Measurements from ENCODE around the gene RPL3.
A peak's percentile ranks its signal among the peaks of the same experiment; 100 is the strongest.

Gene RPL3

DNA sequence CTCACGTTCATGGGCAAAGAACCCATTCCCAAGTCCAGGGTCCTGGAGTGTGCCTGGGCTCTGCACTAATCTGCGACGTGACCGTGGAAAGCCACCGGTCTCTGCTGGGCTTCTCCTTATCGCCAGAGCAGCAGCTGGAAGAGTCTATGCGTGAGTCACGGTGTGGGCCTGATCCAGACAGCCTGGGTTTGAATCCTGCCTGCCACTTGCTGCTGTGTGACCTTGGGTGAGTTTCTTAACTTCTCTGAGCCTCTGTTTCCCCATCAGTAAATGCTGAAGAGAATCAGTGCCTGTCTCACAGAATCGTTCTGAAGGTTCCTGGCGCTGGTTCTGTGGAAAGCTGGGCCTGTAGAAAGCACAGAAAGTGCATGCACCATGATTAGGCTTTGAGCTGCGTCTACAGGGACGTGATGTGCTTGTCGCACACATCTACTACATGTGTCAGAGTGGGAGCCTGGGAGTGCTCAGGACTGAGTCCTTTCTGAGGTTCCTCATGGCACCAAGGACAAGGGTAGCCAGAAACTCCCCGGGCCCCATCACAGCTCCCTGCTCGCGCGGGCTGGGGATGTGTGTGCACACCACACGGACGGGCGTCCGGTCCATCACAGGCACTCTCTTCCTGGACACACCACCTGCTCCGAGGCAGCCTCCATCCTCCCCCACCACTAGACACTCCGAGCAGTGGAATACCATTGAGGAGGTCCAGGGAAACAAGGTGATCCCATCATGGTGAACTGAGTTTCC, 54.1 kb downstream of the RPL3 start:
- no peak for DNase-seq

DNA sequence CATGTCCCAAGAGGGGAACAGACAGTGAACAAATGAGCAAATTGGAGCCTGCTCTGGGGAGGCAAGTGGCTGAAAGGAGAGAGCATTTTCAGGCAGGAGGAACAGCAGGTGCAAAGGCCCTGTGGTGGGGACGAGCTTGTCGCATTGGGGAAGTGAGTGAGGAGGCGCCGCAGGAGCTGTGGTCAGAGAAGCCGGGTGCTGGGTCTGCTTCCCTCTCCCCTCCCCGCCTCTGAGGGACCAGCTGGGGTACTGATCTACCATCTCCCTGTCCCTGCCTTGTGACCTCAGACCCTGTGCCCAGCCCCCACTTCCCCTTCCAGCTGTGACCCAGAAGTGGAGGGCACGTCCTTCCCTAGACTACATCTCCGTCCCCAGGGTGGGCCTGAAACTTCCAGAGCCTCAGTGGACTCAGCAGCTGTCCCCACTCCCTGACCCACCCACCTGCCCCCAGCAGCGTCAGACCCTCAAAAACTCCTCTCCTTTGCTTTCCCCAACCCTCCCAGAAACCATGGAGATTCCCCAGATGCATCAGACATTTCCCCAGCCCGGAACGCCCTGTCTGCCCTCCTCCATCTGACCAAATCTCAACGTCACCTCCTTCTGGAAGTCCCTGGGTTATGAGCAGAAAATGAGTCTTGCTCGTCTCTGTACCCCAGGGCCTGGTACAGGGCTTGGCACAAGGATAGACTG, 54.9 kb downstream of the RPL3 start:
- peak in 13 of 58 donors; percentile 14 to 59 (median 30) for DNase-seq

DNA sequence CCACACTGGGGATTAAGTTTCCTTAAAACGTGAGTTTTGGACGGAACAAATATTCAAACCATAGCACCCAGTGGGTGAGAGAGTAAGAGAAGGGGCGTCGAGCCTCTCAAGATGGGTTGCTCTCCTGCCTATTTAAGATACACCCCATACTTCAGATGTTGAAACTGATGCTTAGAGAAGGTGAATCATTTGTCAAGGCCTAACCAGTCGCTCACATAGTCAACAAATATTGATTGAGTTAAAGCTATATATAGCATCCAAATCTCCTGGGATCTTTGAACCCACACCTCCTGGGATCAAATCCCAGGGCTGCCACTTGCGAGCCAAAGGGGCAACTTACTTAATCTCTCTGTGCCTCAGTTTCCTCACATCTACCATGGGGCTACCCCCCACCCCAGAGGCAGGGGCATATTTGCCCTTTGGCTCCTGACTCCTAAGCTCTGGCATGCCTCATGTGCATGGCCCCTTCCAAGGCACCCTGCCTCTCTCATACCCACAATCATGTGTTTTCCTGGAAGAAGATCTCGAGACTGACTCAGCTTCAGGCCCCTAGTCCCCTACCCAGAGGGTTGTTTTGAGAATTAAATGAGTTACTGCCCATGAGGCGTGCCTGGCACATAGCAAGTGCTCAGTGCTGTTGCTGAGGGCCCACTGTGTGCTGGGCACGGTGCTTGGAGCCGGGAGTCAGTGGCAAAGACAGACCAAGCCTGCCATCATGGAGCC, 55.6 kb downstream of the RPL3 start:
- no peak for DNase-seq
